Hepatocyte (in vitro differentiated cells): ENCODE measurements around the gene SH3PXD2B. TPM values are rescaled to one million over a fixed set of nuclear protein-coding genes. Genes with fewer than 3 reads are reported as not detected.
A peak's percentile ranks its signal among the peaks of the same experiment; 100 is the strongest.

Experiments used
- DNase-seq: peaks from one replicate; pipeline ENCODE4 v3.0.0-alpha.2; 2016; ENCODE audit warnings: low spot score
- H2AFZ ChIP-seq: fragments of 200-600 bp; sonication (generic); 2 replicates; pipeline ENCODE4 v1.6.0; 2016; ENCODE audit warnings: antibody characterized with exemption, mild to moderate bottlenecking
- H3K27ac ChIP-seq: fragments of 200-600 bp; sonication (generic); 2 replicates; pipeline ENCODE4 v1.5.1; 2016; ENCODE audit warnings: mild to moderate bottlenecking
- H3K27me3 ChIP-seq: fragments of 200-600 bp; sonication (generic); 2 replicates; pipeline ENCODE4 v1.6.1; 2016
- H3K36me3 ChIP-seq: fragments of 200-600 bp; sonication (generic); replicated peaks from 2 replicates; pipeline ENCODE4 v1.5.1; 2016; ENCODE audit warnings: low read depth; ENCODE audit not compliant: insufficient read depth
- H3K4me1 ChIP-seq: fragments of 200-600 bp; sonication (generic); 2 replicates; pipeline ENCODE4 v1.5.1; 2016; ENCODE audit warnings: mild to moderate bottlenecking, moderate library complexity; ENCODE audit not compliant: insufficient read depth
- H3K4me2 ChIP-seq: fragments of 200-600 bp; sonication (generic); 2 replicates; pipeline ENCODE4 v1.6.0; 2016
- H3K4me3 ChIP-seq: fragments of 200-600 bp; sonication (generic); 2 replicates; pipeline ENCODE4 v1.5.1; 2016; ENCODE audit warnings: mild to moderate bottlenecking
- H3K79me2 ChIP-seq: fragments of 200-600 bp; sonication (generic); 2 replicates; pipeline ENCODE4 v1.6.0; 2017; ENCODE audit warnings: mild to moderate bottlenecking
- H3K9me2 ChIP-seq: fragments of 200-600 bp; sonication (generic); replicated peaks from 2 replicates; pipeline ENCODE4 v1.6.0; 2017; ENCODE audit warnings: mild to moderate bottlenecking; ENCODE audit not compliant: insufficient read depth
- H3K9me3 ChIP-seq: fragments of 200-600 bp; sonication (generic); 2 replicates; pipeline ENCODE4 v1.5.1; 2016; ENCODE audit warnings: low read depth, mild to moderate bottlenecking
- H4K20me1 ChIP-seq: fragments of 200-600 bp; sonication (generic); 2 replicates; pipeline ENCODE4 v1.6.0; 2016; ENCODE audit warnings: mild to moderate bottlenecking; ENCODE audit not compliant: insufficient read depth, poor library complexity, severe bottlenecking
- CTCF ChIP-seq: fragments of 200-600 bp; sonication (generic); IDR thresholded peaks from 2 replicates; pipeline ENCODE4 v1.5.1; 2016; ENCODE audit warnings: antibody characterized with exemption, mild to moderate bottlenecking; ENCODE audit not compliant: poor library complexity
- EZH2 ChIP-seq: fragments of 200-600 bp; sonication (generic); IDR thresholded peaks from 2 replicates; pipeline ENCODE4 v1.6.1; 2016; ENCODE audit warnings: antibody characterized with exemption, mild to moderate bottlenecking, borderline replicate concordance
- EZH2phosphoT487 ChIP-seq: fragments of 200-600 bp; sonication (generic); IDR thresholded peaks from one replicate; pipeline ENCODE4 v1.6.1; 2018; ENCODE audit warnings: antibody characterized with exemption, mild to moderate bottlenecking, low read depth, moderate library complexity; ENCODE audit not compliant: unreplicated experiment, severe bottlenecking
- WGBS: methylation state at CpG from one replicate; pipeline ENCODE4 v1.1.6; 2016; ENCODE audit warnings: low lambda C conversion rate; ENCODE audit errors: missing lambda C conversion rate; 5-methylcytosine and 5-hydroxymethylcytosine counted together
- polyA plus RNA-seq: library from polyadenylated mRNA; unstranded; fragments of >200 nt; fragmentation: Nextera tagmentation; extraction: Ambion mirVana; gene quantifications from 2 replicates; pipeline ENCODE4 v1.2.1, GENCODE V29; 2016
- total RNA-seq: library from RNA; depleted of rRNA; stranded (reverse); fragments of >200 nt; gene quantifications from 2 replicates; pipeline ENCODE4 v1.2.3, GENCODE V29; 2014

SH3PXD2B gene
- total RNA-seq (23.0 and 28.5 TPM in 2 replicates), polyA plus RNA-seq (27.8 and 33.5 TPM in 2 replicates)

- no peak for TF ChIP-seq CTCF
- no peak for TF ChIP-seq EZH2phosphoT487
- no peak for TF ChIP-seq EZH2
- H3K4me1 ChIP-seq: peaks cover 18% of the 10 kb centered on the region
- DNase-seq: peak; percentile 84
- peaks cover 16% of the 10 kb centered on the region for H4K20me1 ChIP-seq
- no peaks in the 10 kb centered on the region for H3K9me2 ChIP-seq
- H3K4me2 ChIP-seq: peak within 1 kb of the TSS; percentile 88
- H3K79me2 ChIP-seq: peaks cover 37% of the 10 kb centered on the region
- no peaks in the 10 kb centered on the region for H3K9me3 ChIP-seq
- peak within 1 kb of the TSS; percentile 93 for H3K27ac ChIP-seq
- no peaks in the 10 kb centered on the region for H3K36me3 ChIP-seq
- no peaks in the 10 kb centered on the region for H3K27me3 ChIP-seq
- 8% methylated on average over 28 of the region's 89 CpGs for WGBS
- H3K4me3 ChIP-seq: peak within 1 kb of the TSS; percentile 90
- H2AFZ ChIP-seq: peak within 1 kb of the TSS; percentile 89
Measured at GRCh38 chr5:172454358-172455086, at the start of gene SH3PXD2B. Gene SH3PXD2B (minus strand): TSS chr5:172454525. CDS start chr5:172454352, 173 bp downstream.

GRCh38 chr5:172502969-172503368 is 48.6 kb upstream of the SH3PXD2B start:
- Histone ChIP-seq H3K36me3 (no peaks in the 10 kb centered on the region), H3K4me3 (no peak overlapping the region), H3K4me2 (no peak overlapping the region), H3K4me1 (peaks cover 7% of the 10 kb centered on the region), H2AFZ (no peak overlapping the region), H4K20me1 (no peaks in the 10 kb centered on the region), H3K79me2 (no peaks in the 10 kb centered on the region), H3K27me3 (no peaks in the 10 kb centered on the region), H3K27ac (no peak overlapping the region), H3K9me2 (no peaks in the 10 kb centered on the region), H3K9me3 (no peaks in the 10 kb centered on the region)
- DNase-seq: no peak
- TF ChIP-seq CTCF (no peak), EZH2phosphoT487 (no peak), EZH2 (no peak)
- 85% methylated on average over 4 of the region's 4 CpGs for WGBS

- Histone ChIP-seq H3K4me2 (no peak overlapping the region), H3K4me3 (no peak overlapping the region), H3K4me1 (peaks cover 7% of the 10 kb centered on the region), H2AFZ (no peak overlapping the region), H3K27ac (no peak overlapping the region), H3K9me2 (no peaks in the 10 kb centered on the region), H3K36me3 (no peaks in the 10 kb centered on the region), H3K27me3 (no peaks in the 10 kb centered on the region), H3K9me3 (no peaks in the 10 kb centered on the region), H4K20me1 (no peaks in the 10 kb centered on the region), H3K79me2 (no peaks in the 10 kb centered on the region)
- TF ChIP-seq EZH2 (no peak), CTCF (no peak), EZH2phosphoT487 (no peak)
- DNase-seq: no peak
- WGBS: 94% methylated on average over 8 of the region's 8 CpGs
Measured at GRCh38 chr5:172502410-172502809, 48.1 kb upstream of the SH3PXD2B start.
